Uterine smooth muscle cell (primary cell): ENCODE results near the gene GPR84. TPM values are rescaled to one million over a fixed set of nuclear protein-coding genes. Genes with fewer than 3 reads are reported as not detected.

Experiments used
- total RNA-seq: library from RNA; depleted of rRNA; stranded (reverse); fragments of >200 nt; gene quantifications from 2 replicates; pipeline ENCODE4 v1.2.3, GENCODE V29; 2014

The GPR84 gene
- total RNA-seq: not detected in 2 replicates

GRCh38 chr12:54364413-54364812 lies at the start of gene GPR84:
Gene GPR84, minus strand, starts transcription at chr12:54364486. Its CDS starts 635 bp downstream, at chr12:54363851.

GRCh38 chr12:54384591-54385041 lies 20.3 kb upstream of the GPR84 start, which contains the start of gene ZNF385A:
Gene ZNF385A, minus strand, starts transcription at chr12:54384733. Its CDS starts 219 bp downstream, at chr12:54384514.

GRCh38 chr12:54324617-54325441 lies 39.5 kb downstream of the GPR84 start, which contains the start of gene COPZ1:
Gene COPZ1, plus strand, starts transcription at chr12:54325131. Its CDS starts 33 bp downstream, at chr12:54325164.

Other genes starting within 250 kb of the GPR84 start
- gene SMUG1, start 175.5 kb downstream of the GPR84 start, total RNA-seq: 26.2 and 32.2 TPM in 2 replicates
- 32.5 and 51.1 TPM in 2 replicates for gene CBX5, start 84.4 kb downstream of the GPR84 start, total RNA-seq
- gene HNRNPA1, start 83.8 kb downstream of the GPR84 start, total RNA-seq: 453 and 704 TPM in 2 replicates
- gene NFE2, start 63.5 kb downstream of the GPR84 start, total RNA-seq: not detected in 2 replicates
- gene COPZ1, start 39.4 kb downstream of the GPR84 start, total RNA-seq: 145 and 180 TPM in 2 replicates
- 1.2 and 2.4 TPM in 2 replicates for gene ZNF385A, start 20.2 kb upstream of the GPR84 start, total RNA-seq
- gene ITGA5, start 54.8 kb upstream of the GPR84 start, total RNA-seq: 433 and 458 TPM in 2 replicates
- not detected in 2 replicates for gene GTSF1, start 109.1 kb upstream of the GPR84 start, total RNA-seq
- under 0.01 and 0.22 TPM in 2 replicates for gene NCKAP1L, start 133.3 kb upstream of the GPR84 start, total RNA-seq
- under 0.01 and 0.11 TPM in 2 replicates for gene PDE1B, start 185.1 kb upstream of the GPR84 start, total RNA-seq
- gene PPP1R1A, start 224.2 kb upstream of the GPR84 start, total RNA-seq: not detected in 2 replicates